ENCODE measurements around the gene NT5M.

DNA sequence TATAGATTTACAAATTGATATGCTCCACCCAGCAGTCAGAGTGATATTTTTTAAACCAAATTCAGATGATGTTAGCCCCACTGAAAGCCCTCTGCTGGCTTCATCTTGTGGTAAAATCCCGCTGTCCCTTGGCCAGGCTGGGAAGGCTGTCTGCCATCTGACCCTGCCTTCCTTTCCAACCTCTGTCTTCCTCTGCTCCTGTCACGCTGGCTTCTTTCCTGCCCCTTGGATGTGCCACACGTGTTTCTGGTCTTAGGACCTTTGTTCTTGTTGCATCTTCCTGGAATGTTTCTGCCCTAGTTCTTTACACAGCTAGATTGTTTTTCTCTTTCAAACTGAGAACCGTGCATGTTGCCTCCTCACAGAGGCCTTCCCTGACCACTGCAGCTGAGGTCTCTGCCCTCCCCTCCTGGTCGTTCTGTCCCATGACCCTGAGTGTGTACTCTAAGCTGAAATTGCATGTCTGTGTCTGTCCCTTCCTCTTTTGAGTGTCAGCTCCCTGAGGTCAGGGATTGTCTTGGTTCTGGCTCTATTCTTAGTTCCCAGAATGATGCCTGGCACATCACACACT, 11.4 kb downstream of the NT5M start:
- no peak for TF ChIP-seq SREBF2 (IDR thresholded peaks at IDR 0.05)
- TF ChIP-seq, protein P1, sequence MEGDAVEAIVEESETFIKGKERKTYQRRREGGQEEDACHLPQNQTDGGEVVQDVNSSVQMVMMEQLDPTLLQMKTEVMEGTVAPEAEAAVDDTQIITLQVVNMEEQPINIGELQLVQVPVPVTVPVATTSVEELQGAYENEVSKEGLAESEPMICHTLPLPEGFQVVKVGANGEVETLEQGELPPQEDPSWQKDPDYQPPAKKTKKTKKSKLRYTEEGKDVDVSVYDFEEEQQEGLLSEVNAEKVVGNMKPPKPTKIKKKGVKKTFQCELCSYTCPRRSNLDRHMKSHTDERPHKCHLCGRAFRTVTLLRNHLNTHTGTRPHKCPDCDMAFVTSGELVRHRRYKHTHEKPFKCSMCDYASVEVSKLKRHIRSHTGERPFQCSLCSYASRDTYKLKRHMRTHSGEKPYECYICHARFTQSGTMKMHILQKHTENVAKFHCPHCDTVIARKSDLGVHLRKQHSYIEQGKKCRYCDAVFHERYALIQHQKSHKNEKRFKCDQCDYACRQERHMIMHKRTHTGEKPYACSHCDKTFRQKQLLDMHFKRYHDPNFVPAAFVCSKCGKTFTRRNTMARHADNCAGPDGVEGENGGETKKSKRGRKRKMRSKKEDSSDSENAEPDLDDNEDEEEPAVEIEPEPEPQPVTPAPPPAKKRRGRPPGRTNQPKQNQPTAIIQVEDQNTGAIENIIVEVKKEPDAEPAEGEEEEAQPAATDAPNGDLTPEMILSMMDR (IDR thresholded peaks at IDR 0.05) = no peak
- TF ChIP-seq SMC3 (IDR thresholded peaks at IDR 0.05) = no peak
- TF ChIP-seq JUN (IDR thresholded peaks at IDR 0.05) = no peak
- TF ChIP-seq HDAC2 (IDR thresholded peaks at IDR 0.05) = no peak
